ENCODE data around the gene PTPRD. TPM values are rescaled to one million over a fixed set of nuclear protein-coding genes. Genes with fewer than 3 reads are reported as not detected.

The PTPRD gene
- total RNA-seq, 1 donor from 2014 or later: 197 TPM

DNA sequence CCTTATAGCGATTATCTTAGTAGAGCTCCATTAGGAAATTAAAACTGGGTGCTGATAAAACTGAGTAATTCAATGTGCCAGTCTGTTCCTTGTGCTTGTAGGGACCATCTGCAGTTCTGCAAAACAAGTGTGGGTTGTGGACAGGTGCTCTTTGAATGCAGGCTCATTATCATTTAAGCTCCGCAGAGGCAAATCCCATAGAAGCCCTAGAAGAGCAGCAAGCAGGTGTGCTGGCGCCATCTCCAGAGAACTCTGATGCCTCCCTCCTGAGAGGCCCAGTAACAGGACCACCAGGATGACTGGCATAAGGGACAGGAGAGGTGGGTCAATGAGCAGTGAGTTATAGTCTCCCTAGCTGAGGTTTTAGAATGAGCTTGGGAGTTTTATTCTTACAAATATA lies 1470.8 kb downstream of the PTPRD start:
- DNase-seq (ENCODE audit: extremely low spot score, unreplicated experiment): no peak
- Mint-ChIP-seq H3K27ac (no peak overlapping the region), H3K9me3 (no peaks in the 10 kb centered on the region), H3K27me3 (no peaks in the 10 kb centered on the region), H3K4me1 (ENCODE audit: unreplicated experiment) (no peaks in the 10 kb centered on the region), H3K36me3 (no peaks in the 10 kb centered on the region), H3K4me3 (no peak overlapping the region)
- TF ChIP-seq, protein P1, sequence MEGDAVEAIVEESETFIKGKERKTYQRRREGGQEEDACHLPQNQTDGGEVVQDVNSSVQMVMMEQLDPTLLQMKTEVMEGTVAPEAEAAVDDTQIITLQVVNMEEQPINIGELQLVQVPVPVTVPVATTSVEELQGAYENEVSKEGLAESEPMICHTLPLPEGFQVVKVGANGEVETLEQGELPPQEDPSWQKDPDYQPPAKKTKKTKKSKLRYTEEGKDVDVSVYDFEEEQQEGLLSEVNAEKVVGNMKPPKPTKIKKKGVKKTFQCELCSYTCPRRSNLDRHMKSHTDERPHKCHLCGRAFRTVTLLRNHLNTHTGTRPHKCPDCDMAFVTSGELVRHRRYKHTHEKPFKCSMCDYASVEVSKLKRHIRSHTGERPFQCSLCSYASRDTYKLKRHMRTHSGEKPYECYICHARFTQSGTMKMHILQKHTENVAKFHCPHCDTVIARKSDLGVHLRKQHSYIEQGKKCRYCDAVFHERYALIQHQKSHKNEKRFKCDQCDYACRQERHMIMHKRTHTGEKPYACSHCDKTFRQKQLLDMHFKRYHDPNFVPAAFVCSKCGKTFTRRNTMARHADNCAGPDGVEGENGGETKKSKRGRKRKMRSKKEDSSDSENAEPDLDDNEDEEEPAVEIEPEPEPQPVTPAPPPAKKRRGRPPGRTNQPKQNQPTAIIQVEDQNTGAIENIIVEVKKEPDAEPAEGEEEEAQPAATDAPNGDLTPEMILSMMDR (conservative IDR thresholded peaks at IDR 0.05): no peak

DNA sequence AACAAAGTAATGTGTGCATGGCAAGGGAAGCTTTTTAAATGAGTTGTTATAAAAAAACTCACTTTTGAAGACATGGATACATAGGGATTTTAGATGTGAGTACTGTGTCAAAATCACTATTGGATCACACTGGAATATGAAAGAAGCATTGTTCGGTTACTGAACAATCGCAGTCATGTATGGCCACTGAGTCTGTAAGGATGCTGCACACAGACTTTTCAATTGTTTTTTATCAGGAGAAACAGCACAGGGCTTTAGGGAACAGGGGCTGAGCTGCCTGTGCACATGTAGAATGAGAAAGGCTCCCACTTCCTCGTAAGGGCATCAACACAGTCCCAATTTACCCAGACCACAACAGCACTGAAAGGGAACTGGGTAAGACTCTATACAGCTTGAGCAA lies 1479.3 kb downstream of the PTPRD start:
- TF ChIP-seq, protein P1 (conservative IDR thresholded peaks at IDR 0.05): no peak
- no peaks in the 10 kb centered on the region for H3K4me1 Mint-ChIP-seq (ENCODE audit: unreplicated experiment)
- no peaks in the 10 kb centered on the region for H3K36me3 Mint-ChIP-seq
- H3K4me3 Mint-ChIP-seq: no peak overlapping the region
- no peaks in the 10 kb centered on the region for H3K9me3 Mint-ChIP-seq
- H3K27ac Mint-ChIP-seq: no peak overlapping the region
- no peak for DNase-seq (ENCODE audit: extremely low spot score, unreplicated experiment)
- no peaks in the 10 kb centered on the region for H3K27me3 Mint-ChIP-seq

DNA sequence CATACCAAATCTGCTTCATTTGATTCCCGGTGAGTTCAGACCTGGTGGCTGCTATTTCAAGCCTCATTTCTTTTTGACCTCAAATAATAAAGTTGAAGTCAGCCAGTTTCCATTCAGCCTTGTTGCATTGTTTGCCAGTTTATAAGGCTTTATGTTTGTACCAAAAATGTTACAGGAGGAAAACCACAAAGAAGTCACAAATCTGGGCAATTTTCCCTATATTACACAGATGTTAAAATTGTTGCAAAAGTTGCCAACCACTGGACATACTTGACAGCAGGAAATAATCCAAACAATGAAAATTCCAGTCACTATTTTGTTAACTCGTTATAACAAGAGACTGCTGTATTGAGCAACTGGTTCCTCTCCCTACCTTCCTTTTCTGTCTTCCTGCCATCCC lies 1488.2 kb downstream of the PTPRD start:
- Mint-ChIP-seq H3K4me1 (ENCODE audit: unreplicated experiment) (no peaks in the 10 kb centered on the region), H3K27ac (no peak overlapping the region), H3K9me3 (no peaks in the 10 kb centered on the region), H3K36me3 (no peaks in the 10 kb centered on the region), H3K27me3 (no peaks in the 10 kb centered on the region), H3K4me3 (no peak overlapping the region)
- TF ChIP-seq, protein P1 (conservative IDR thresholded peaks at IDR 0.05): no peak
- DNase-seq (ENCODE audit: extremely low spot score, unreplicated experiment): no peak

DNA sequence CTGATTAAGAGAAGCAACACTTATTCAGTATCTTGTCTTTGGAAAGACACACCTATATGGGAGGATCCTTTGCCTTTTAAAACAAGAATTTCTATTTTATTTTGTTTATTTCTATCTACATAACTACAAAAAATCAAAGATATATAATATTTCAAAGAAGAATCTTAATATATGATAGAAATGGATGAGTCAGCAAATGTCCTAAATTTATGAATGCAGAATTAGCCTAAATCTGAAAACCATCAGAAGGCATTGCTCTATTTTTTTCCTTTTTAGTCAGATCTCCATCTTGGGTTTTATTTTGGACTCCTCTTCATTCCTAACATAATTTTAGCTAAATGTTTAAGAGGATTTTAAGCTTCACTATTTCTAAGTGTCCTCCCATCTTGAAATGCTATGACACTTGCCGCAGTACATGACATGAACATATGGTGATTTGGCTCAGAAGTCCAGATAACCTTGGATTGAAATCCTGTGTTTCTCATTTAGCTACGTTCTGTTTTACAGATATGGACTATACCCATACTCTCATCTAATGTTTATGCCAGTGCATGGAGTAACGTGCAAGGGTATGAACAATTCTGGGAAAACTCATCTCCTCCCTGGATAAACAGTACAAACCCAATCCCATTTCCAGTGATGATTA lies 1490.4 kb downstream of the PTPRD start:
- H3K36me3 Mint-ChIP-seq: no peaks in the 10 kb centered on the region
- H3K27ac Mint-ChIP-seq: no peak overlapping the region
- DNase-seq (ENCODE audit: extremely low spot score, unreplicated experiment): no peak
- H3K4me1 Mint-ChIP-seq (ENCODE audit: unreplicated experiment): no peaks in the 10 kb centered on the region
- no peak overlapping the region for H3K4me3 Mint-ChIP-seq
- TF ChIP-seq, protein P1 (conservative IDR thresholded peaks at IDR 0.05): no peak
- H3K27me3 Mint-ChIP-seq: no peaks in the 10 kb centered on the region
- no peaks in the 10 kb centered on the region for H3K9me3 Mint-ChIP-seq

DNA sequence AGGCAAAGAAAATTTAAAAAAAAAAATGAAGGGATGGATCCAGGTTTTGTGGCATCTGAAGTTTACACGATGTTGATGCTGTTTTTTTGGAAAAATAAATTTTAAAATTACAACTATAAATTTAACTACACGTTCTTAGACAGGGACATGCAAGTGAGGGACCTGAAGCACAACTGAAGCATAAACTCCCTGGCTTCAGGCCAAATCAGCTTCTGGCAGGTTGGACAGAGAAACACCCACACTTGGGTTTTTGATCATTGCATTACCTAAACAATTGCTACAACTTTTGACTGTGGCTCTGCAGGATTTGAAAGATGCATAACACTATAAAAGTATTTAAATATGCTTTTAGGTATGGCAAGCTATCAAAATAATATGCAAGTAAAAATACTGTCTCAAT lies 1494.9 kb downstream of the PTPRD start:
- Mint-ChIP-seq H3K4me1 (ENCODE audit: unreplicated experiment) (no peaks in the 10 kb centered on the region), H3K27me3 (no peaks in the 10 kb centered on the region), H3K4me3 (no peak overlapping the region), H3K9me3 (no peaks in the 10 kb centered on the region), H3K36me3 (no peaks in the 10 kb centered on the region), H3K27ac (no peak overlapping the region)
- TF ChIP-seq, protein P1 (conservative IDR thresholded peaks at IDR 0.05): no peak
- no peak for DNase-seq (ENCODE audit: extremely low spot score, unreplicated experiment)
